Embryonic facial prominence (tissue), 1 donor: ENCODE data around the gene RASAL2.

Experiments
- DNase-seq: peaks from one replicate; pipeline ENCODE4 v3.0.0-alpha.2; 2016; ENCODE audit errors: extremely low spot score

The RASAL2 gene

DNA sequence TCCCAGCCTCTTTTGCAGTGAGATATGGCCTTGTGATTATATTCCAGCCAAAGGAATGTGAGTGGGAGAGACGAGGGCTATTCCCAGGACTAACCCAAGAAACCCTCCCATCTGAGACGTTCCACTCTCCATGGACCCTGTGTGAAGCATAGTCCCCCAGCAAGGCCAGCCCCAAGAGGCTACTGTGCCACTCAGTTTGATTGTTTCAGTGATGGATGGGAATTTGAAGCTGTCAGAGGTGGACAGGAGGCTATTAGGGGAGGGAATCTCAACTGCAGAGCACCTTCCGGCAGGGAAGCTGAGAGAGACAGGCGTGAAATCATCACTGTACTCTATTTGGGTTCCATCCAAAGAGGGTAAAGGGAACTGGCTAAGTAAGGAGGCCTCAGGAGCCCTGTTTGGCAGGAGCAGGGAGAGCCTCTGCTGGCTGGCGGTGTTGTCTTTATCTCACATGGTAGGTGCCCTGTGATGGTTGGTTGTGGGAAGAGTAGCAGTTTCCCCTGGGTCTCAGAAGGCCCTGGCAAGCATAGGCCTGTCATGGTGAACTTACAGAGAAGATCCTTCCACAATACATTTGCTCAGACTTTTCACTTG, 415.6 kb downstream of the RASAL2 start:
- no peak for DNase-seq

DNA sequence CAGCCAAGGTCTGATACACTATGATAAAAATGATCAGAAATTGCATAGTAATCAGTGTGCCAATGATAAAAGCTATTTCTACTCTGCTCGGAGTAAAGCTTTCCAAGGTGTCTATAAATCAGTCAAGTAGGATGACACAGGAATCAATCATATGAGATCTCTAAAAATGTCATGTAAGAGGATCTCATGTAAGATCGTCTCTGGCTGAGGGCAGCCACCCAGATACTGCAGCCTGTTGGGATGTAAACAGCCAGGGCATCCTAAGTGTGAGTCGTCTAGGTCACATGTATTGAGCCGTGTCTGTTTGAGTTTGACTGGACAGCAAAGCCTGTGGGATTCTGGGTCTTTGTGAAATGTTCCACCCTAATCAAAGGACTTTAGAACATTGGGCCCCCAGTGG, 416.3 kb downstream of the RASAL2 start:
- DNase-seq: no peak

DNA sequence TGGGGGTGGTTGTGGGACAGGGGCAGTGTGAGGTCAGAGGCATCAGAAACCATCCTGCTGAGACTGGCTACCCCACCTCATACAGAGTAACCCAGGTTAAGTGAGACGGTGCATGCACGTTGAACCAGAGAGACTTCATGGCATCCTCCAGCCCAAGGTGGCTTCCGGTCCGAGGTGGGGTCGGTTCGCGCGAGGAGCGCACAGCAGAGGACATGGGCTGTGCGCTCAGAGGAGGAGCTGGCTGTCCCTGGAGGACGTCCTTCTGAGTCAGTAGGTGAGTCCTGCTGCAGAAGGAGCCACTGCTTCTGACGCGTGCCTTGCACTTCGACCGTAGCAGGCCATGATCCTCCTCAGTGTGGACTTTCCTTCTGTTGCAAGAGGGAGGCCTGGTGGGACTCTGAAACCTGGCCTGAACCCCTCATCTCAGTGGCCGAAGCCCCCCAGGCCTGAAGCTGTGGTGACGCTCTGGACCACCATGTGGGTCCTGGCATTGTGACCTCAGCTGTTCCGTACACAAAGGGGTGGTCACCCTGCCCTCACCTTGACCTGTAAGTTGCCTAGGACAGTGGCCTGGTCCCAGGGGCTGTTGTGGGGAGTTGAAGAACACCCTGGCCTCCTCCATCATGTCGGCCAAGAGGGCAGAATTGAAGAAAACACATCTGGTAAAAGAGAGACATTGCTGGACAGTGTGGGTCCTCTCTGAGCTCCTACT, 418.8 kb downstream of the RASAL2 start, which contains the start of gene TEX35:
TSS of gene TEX35 (plus strand) at position 544 of the 712 bp plus-strand sequence. CDS start at position 624, 80 bp downstream.
- no peak for DNase-seq

DNA sequence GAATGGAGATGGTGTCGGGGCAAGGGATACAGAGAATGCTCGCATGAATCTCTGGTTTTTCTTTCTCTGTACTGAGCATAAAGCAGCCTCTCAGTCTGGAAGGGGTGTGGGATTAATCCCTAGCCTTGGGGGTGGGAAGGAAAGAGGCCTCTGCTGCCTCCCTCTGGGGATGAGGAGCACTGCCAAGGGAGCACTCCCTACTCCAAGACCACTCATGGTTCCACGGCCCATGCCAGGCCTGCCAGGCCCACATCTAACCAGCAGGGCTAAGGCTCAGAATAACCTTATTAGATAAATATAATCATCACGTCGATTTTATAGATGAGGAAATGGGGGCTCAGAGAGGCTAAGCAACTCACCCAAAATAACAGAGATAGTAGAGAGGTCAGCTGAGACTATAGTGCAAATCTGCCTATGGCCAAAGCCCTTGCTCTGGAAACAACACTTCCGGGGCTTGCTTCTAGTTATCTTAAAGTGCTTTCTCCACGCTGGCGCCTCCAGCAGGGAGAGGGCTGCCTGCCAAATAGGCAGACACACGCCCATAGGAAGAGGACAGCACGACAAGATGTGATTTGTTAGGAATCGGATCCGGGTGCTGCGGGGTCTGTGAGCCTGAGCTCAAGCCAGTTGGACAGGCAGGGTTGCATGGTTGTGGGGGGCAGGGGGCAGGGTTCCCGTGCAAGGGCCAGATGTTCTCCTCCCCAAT, 419.5 kb downstream of the RASAL2 start:
- DNase-seq: no peak

DNA sequence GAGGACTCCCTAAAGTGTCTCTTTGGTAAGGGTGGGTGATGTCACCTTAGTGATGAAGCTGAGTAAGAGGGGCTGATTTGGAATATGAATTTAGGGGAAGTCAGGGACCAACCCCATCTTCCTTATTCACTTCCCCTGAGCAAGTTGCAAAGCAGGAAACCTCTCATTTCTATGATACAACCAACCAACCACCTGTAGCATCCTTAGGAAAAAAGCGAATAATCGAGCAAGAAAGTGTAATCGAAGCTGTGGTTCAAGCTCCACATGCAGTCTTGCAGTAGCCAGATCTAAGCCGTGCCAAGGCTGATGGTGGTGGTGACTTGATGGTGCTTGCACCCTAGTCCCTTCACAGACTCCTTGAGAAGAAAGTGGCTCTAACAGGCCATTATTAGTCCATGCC, 422.2 kb downstream of the RASAL2 start:
- DNase-seq: no peak

DNA sequence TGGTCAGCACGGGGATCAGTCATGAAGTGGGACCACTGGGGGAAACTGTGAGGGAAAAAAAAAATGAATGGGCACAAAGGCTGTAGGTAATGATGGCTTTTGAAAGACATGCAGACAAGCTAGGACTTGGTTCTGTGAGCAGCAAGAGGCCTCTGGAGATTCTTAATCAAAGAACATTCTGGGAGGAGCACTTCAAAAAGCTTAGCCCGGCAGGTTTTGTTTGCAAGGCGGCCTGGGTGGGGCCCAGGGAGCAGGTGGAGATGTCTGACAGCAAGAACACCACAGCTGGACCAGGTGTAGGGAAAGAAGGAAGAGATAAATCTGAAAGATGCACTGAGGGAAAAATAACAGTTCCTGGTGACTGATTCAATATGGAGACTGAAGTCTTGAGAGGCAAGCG, 425.0 kb downstream of the RASAL2 start:
- no peak for DNase-seq

DNA sequence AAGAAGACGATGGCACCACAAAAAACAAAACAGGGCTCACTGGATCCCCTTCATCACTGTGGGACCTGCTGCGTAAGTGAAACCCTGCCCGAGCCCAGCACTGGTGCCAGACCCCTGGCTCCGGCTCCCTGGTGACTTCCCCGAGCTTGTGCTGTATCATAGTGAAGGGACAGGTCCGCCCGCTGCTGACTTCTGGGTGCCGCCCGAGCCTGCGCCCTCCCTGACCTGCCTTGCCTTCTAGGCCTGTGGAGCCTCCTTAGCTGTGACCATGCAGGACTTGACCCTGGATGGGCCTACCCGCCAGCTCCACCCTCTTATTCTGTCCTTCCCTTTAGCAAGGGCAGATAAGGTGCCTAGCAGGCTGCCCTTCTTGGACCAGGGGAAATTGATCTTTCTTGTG, 426.9 kb downstream of the RASAL2 start:
- no peak for DNase-seq

DNA sequence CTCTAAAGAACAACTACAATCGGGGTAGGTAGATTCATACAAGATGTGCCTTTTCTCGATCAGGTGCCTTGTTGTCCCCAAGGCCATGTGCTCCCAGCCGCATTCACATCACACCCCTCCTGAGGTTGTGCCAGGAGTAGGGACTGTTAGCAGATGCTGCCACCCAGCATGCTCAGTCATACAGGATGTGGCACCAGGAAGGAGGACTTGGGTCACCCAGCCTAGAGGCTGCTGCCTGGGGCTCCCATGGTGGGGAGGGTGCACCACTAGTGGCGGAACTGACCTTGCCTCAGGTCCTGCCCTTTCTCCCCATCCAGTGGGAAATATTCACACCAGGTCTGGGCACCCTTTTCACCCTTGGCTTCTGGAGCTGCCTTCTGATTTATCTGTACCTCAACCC, 427.3 kb downstream of the RASAL2 start:
- no peak for DNase-seq

DNA sequence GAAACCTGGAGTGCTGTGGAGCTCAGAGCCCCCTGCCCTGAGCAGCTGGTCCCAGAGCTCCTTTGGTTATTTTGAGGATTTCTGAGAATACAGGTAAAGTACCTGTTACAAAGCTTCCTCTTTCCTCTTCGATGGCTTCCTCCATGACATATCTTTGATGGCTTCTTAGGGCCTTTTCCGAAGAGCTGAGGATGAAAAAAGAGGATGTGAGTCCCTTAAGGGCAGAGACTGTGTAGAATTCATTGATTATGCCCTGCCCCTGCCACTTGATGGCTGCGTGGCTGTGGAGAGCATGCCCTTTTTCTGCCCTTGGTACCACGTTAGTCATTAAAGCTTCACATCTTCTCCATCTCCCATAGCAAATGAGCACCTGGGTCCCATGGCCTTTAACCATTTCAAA, 433.2 kb downstream of the RASAL2 start:
- DNase-seq: no peak

DNA sequence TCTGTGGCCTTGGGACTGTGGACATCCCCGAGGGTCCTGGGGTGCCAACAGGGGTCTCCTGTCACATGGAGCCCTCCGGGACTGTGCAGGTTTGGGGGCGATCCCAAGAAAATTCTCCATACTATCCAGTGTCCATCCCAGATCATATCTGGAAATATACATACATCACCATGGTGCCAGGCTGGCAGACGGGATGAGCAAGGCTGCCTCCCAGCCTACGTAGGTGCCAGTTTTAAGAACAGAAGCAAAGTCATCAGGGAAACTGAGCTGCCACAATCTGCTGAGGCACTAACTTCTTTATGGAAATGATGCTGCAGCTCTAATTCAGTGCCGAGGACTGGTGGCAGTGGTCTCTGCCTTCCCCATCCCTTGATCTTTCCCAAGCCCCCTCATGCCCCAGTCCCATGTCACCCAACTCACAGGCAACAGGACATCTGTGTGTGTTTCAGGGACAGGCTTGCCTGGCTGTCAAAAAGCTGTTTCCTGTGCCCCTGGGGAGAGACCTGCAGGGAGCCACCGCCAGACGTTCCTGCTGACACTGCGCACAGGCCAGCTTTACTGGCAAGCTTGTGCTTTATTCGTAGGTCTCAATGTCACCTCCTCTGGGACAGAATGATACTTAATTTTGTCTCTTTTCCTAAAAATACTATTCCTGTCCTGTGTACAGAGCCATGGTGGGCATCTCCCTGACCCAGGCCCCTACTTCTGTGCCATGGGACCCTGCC, 434.5 kb downstream of the RASAL2 start:
- no peak for DNase-seq

DNA sequence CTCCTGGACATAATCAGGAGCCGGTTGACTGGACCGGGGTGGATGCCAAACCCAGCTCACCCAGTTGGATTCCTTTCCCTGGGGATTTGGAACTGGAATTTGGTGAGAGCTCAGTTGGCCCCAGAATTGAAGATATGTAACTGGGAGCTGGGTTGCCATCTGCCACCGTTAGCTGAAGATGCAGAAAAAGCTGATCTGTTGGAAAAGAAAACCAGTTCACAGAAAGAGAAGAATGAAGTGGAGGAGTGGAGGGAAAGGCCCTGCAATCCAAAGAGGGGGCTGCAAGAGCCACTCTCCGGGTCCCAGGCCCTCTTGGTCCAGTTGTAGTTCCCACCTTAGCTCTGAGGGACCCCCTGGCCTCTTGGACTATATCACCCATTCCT, 435.0 kb downstream of the RASAL2 start:
- DNase-seq: no peak

DNA sequence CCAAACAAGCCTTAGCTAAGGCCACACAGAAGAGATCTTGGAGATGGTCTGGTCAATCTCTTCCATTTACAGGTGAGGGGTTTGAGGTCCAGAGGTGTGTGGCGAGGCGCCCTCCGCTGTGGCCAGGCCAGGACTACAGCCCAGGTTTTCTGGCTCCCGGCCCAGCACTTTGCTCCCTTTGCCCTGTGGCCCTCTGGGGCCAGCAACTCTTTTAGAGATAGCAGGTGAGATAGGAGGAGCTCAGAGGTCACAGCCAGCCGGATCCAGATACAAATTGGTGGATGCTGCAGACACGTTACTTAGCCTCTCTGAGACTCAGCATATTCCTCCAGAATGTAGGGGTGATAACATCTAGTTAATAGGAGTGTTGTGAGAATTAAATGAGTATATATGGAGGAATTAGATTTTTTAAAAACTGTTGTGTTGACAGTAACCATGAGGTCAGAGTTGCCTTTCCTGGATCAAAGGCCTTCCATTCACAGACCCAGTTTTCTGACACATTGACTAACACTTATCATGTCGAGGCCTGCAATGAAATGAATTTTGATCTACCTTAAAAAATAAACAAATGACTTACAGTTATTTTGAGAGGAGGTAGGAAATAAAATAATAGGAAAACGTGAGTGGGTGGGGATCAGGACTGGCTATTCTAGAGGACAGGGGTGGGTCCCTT, 435.6 kb downstream of the RASAL2 start:
- DNase-seq: no peak

DNA sequence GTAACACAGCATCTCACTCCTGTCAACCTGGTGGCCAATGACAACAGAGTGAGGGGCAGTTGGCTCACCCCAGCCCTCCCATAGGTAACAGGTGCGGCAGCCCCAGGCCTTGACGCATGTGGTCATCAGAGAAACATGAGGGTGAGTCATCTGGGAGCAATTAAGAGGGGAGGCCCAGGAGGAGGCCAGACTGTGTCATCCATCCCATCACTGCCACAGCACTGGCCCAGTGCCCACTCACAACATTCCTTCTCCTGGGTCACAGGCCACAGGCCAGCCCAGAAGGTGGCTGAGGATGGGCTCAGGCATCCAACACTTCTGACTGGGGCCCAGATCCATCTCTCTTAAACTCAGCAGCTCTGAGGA, 436.1 kb downstream of the RASAL2 start:
- no peak for DNase-seq

DNA sequence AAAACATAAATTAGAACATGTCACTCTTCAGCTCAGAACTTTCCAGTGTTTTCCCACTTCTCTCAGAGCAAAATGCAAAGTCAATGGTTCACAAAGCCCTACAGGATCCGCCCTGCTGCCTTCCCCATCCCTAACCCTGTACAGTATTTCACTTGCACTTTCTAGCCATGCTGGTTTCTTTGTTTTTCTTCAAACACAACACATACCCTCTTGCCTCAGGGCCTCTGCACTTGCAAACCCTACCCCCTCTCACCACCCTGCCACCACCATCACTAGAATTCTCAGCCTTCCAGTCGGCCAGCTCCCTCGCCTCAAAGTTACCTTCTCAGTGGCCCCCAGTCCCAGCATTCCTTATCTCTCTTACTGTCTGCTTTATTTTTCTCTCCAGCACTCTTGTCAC, 436.6 kb downstream of the RASAL2 start:
- no peak for DNase-seq

DNA sequence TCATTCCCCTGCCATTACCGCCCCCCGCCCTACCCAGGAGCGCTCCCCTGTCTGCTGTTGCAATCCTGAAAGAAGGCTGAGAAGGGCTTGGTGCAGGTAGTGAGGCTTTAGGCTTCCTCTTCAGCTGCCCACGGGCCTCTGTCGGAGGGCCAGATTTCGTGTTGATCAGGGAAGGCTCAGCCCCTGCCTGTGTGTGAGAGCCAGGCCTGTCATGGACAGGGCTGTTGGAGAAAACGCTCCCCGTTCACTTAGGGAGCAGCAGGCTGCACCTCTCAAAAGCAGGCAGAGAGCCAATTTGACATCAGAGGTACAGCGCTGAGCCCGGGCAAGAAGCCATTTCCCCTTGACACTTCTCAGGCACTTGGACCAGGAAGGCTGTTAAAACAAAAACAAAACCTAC, 438.0 kb downstream of the RASAL2 start:
- no peak for DNase-seq

DNA sequence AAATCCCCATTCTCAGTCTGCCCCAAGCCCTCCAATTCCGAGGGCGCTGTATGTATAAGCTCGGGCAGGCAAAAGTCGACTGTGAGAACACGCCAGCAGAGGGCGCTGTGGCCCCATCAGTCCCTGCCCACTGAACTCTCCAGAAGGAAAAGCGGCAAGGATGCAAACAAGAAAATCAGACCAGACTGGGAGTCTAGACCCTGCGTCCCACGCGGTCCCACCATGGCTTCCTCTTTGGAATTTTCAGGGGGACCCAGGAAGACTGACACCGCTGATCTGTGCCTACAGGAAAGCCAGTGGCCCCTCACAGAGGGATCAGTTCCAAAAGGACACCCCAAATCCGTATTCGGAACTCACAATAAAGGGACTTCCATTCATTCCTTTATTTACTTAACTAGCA, 438.5 kb downstream of the RASAL2 start:
- peak; percentile 42 for DNase-seq

DNA sequence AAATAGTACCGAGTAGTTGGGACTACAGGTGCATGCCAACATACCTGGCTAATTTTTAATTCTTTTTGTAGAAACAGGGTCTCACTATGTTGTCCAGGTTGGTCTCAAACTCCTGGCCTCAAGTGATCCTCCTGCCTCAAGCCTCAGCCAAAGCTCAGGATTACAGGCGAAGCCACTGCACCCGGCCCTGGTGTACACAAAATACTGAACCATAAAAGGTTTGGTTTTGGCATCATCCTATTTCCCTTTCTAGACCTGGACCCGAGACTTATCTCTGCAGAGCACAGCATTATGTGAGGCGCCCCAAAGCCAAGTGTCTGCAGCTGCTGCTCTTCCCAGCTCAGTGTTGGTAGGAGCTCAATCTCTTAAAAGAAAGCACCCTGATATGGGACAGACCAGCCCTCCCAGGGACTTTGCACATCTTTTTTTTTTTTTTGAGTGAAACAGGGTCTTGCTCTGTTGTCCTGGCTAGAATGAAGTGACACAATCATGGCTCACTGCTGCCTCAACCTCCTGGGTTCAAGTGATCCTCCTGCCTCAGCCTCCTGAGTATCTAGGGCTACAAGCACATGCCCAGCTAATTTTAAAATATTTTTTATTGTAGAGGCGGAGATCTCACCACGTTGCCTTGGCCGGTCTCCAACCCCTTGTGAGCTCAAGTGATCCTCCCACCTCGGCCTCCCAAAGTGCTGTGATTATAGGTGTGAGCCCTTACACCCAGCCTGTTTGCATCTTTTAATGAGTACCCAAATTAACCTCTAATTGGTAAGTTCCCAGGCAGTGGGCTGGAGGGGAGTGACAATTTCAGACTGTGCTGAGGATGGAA, 439.4 kb downstream of the RASAL2 start:
- DNase-seq: no peak
